HG03571 (cell line): Measurements from ENCODE around the gene FSD1L.

ENCODE experiments used
- ATAC-seq: cut with Tn5 transposase; IDR thresholded peaks from one replicate; pipeline ENCODE4 v1.9.1; 2021; ENCODE audit not compliant: unreplicated experiment

The FSD1L gene

GRCh38 chr9:105435453-105435852 is 12.4 kb upstream of the FSD1L start:
- no peak for ATAC-seq

GRCh38 chr9:105436783-105437182 is 11.1 kb upstream of the FSD1L start:
- no peak for ATAC-seq

GRCh38 chr9:105437704-105438103 is 10.1 kb upstream of the FSD1L start:
- ATAC-seq, result no peak

- no peak for ATAC-seq
Observed at GRCh38 chr9:105438141-105438806, 9.6 kb upstream of the FSD1L start.

GRCh38 chr9:105439428-105439827 is 8.4 kb upstream of the FSD1L start:
- ATAC-seq, result no peak

- no peak for ATAC-seq
Observed at GRCh38 chr9:105441616-105442160, 6.1 kb upstream of the FSD1L start.

GRCh38 chr9:105443121-105443520 is 4.7 kb upstream of the FSD1L start:
- no peak for ATAC-seq

GRCh38 chr9:105444130-105444529 is 3.7 kb upstream of the FSD1L start:
- no peak for ATAC-seq

GRCh38 chr9:105445203-105445881 is 2.5 kb upstream of the FSD1L start:
- no peak for ATAC-seq

GRCh38 chr9:105447386-105447813 is 434 bp upstream of the FSD1L start:
- ATAC-seq, result no peak

GRCh38 chr9:105449081-105449480 is 1.2 kb downstream of the FSD1L start:
- no peak for ATAC-seq

GRCh38 chr9:105452185-105452584 is 4.4 kb downstream of the FSD1L start:
- ATAC-seq, result no peak

GRCh38 chr9:105455836-105456475 is 8.1 kb downstream of the FSD1L start:
- ATAC-seq, result no peak

GRCh38 chr9:105457560-105458294 is 9.9 kb downstream of the FSD1L start:
- no peak for ATAC-seq

GRCh38 chr9:105458404-105458803 is 10.6 kb downstream of the FSD1L start:
- ATAC-seq, result no peak

GRCh38 chr9:105459336-105459735 is 11.5 kb downstream of the FSD1L start:
- ATAC-seq, result no peak

- no peak for ATAC-seq
Observed at GRCh38 chr9:105466898-105467455, 19.1 kb downstream of the FSD1L start.

GRCh38 chr9:105468875-105469274 is 21.0 kb downstream of the FSD1L start:
- ATAC-seq, result no peak

GRCh38 chr9:105473221-105473620 is 25.4 kb downstream of the FSD1L start:
- no peak for ATAC-seq

GRCh38 chr9:105475302-105475701 is 27.5 kb downstream of the FSD1L start:
- no peak for ATAC-seq

- no peak for ATAC-seq
Observed at GRCh38 chr9:105479846-105480245, 32.0 kb downstream of the FSD1L start.
